Endodermal cell (in vitro differentiated cells): ENCODE measurements around the gene B4GALT5. TPM values are rescaled to one million over a fixed set of nuclear protein-coding genes. Genes with fewer than 3 reads are reported as not detected.
"Not testable (repeated sequence)": the region's sequence is repeated elsewhere in the genome, so short reads cannot be mapped to it uniquely, and the experiment has no call there.

Experiments
- DNase-seq: peaks from one replicate; pipeline ENCODE4 v3.0.0-alpha.2; 2017
- H3K27ac ChIP-seq: 2 replicates; pipeline ENCODE4 v1.5.1; 2013; ENCODE audit warnings: mild to moderate bottlenecking, low read depth, low read length, moderate library complexity
- H3K27me3 ChIP-seq: 2 replicates; pipeline ENCODE4 v1.6.1; 2013; ENCODE audit warnings: mild to moderate bottlenecking, low read length, moderate library complexity; ENCODE audit not compliant: insufficient read depth, control insufficient read depth, poor library complexity, severe bottlenecking
- H3K36me3 ChIP-seq: 2 replicates; pipeline ENCODE4 v1.7.0; 2013; ENCODE audit warnings: mild to moderate bottlenecking, low read length, moderate library complexity; ENCODE audit not compliant: control insufficient read depth, insufficient read depth
- H3K4me1 ChIP-seq: one replicate; pipeline ENCODE4 v1.7.0; 2013; ENCODE audit warnings: low read length; ENCODE audit not compliant: control insufficient read depth, insufficient read depth
- H3K4me3 ChIP-seq: 2 replicates; pipeline ENCODE4 v1.5.1; 2013; ENCODE audit warnings: mild to moderate bottlenecking, low read length, moderate library complexity
- H3K9ac ChIP-seq: 2 replicates; pipeline ENCODE4 v1.6.1; 2013; ENCODE audit warnings: mild to moderate bottlenecking, low read length, moderate library complexity; ENCODE audit not compliant: poor library complexity, severe bottlenecking; ENCODE audit errors: extremely low read depth
- H3K9me3 ChIP-seq: 2 replicates; pipeline ENCODE4 v1.6.1; 2013; ENCODE audit warnings: mild to moderate bottlenecking, low read length, moderate library complexity; ENCODE audit not compliant: control insufficient read depth
- H3K27ac Mint-ChIP-seq: 2 replicates; pipeline ENCODE4 v1.8.0; 2020; ENCODE audit warnings: mixed read lengths
- H3K27me3 Mint-ChIP-seq: 2 replicates; pipeline ENCODE4 v1.8.0; 2021; ENCODE audit warnings: mild to moderate bottlenecking, mixed read lengths; ENCODE audit not compliant: insufficient read depth
- H3K36me3 Mint-ChIP-seq: 2 replicates; pipeline ENCODE4 v1.8.0; 2020; ENCODE audit warnings: low read depth, mixed read lengths
- H3K4me1 Mint-ChIP-seq: 2 replicates; pipeline ENCODE4 v1.8.0; 2020; ENCODE audit warnings: mixed read lengths
- H3K4me3 Mint-ChIP-seq: 2 replicates; pipeline ENCODE4 v1.8.0; 2020; ENCODE audit warnings: mild to moderate bottlenecking, moderate library complexity, mixed read lengths
- H3K9me3 Mint-ChIP-seq: 2 replicates; pipeline ENCODE4 v1.8.0; 2020; ENCODE audit warnings: mild to moderate bottlenecking, mixed read lengths
- WGBS, 2 experiments: methylation state at CpG; one replicate each; pipeline versions ENCODE4 v1.1.5 to v1.1.7; 2013; ENCODE audit warnings: missing lambda C conversion rate in 2 of 2, mixed read lengths in 1 of 2; ENCODE audit not compliant: insufficient coverage in 1 of 2, insufficient read length in 1 of 2; 5-methylcytosine and 5-hydroxymethylcytosine counted together
- total RNA-seq, 2 donors: library from RNA; stranded (reverse); fragmentation: NEBNext Ultra II Directional in 1 of 2; extraction: Animal tissue kit (Norgen Biotek cat#: 25700) in 1 of 2; gene quantifications; 2 replicates in 1 of 2; 3 replicates in 1 of 2; pipeline ENCODE4 v1.2.1, GENCODE V29; 2021
- TF ChIP-seq, protein P1 (sequence below): fragments of 200-600 bp; sonication (generic); conservative IDR thresholded peaks from 2 replicates; pipeline ENCODE4 v1.5.0; 2021; ENCODE audit warnings: antibody characterized with exemption, mild to moderate bottlenecking

Gene B4GALT5
- total RNA-seq, 2 donors from 2014 or later, result 57.0 to 58.8 TPM

DNA sequence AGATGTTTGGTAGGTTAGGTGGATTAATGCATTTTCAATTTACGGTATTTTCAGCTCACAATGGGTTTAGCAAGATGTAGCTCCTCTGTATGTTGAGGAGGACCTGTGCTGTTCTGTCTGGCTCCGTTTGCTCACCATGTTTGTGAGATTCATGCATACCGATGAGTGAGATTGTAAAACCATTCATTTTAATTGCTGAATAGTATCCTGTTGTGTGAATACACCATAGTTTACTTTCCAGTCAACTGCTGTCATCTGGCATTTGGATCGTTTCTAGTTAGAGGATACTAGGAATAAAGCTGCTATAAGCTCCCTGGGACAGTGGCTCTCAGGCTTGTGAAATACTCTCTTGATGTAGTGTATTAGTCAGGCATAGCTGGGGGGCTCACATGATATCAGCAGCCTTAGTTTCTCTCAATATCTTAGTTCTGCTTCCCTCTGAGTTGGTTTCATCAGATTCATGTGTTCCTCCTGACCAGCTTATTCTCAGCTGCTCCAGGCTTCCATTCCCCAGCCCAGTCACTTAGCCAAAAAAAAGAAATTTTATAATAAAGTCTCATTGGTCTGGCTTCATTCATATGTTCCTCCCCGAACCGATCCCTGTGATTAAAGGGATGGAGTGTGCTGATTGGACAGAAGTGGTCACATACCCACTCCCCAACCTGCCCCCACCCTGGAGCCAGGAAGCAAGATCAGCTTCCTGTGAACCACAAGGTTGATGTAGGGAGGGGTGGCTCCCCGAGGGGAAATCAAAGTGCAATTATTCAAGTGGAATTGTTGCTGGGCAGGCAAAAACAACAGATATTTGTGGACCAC lies 10.9 kb upstream of the B4GALT5 start:
- no peak overlapping the region for H3K4me3 Mint-ChIP-seq
- Histone ChIP-seq H3K27me3 (no peaks in the 10 kb centered on the region), H3K36me3 (no peaks in the 10 kb centered on the region), H3K9ac (no peak overlapping the region), H3K27ac (no peak overlapping the region), H3K9me3 (no peaks in the 10 kb centered on the region), H3K4me1 (peaks cover 4% of the 10 kb centered on the region), H3K4me3 (no peak overlapping the region)
- DNase-seq, result no peak
- 79 to 88% methylated on average over 5 of the region's 7 CpGs for WGBS, 2 experiments
- peaks cover 3% of the 10 kb centered on the region for H3K9me3 Mint-ChIP-seq
- H3K36me3 Mint-ChIP-seq, result no peaks in the 10 kb centered on the region
- TF ChIP-seq, protein P1, sequence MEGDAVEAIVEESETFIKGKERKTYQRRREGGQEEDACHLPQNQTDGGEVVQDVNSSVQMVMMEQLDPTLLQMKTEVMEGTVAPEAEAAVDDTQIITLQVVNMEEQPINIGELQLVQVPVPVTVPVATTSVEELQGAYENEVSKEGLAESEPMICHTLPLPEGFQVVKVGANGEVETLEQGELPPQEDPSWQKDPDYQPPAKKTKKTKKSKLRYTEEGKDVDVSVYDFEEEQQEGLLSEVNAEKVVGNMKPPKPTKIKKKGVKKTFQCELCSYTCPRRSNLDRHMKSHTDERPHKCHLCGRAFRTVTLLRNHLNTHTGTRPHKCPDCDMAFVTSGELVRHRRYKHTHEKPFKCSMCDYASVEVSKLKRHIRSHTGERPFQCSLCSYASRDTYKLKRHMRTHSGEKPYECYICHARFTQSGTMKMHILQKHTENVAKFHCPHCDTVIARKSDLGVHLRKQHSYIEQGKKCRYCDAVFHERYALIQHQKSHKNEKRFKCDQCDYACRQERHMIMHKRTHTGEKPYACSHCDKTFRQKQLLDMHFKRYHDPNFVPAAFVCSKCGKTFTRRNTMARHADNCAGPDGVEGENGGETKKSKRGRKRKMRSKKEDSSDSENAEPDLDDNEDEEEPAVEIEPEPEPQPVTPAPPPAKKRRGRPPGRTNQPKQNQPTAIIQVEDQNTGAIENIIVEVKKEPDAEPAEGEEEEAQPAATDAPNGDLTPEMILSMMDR, result no peak
- H3K27me3 Mint-ChIP-seq, result no peaks in the 10 kb centered on the region
- no peak overlapping the region for H3K27ac Mint-ChIP-seq
- H3K4me1 Mint-ChIP-seq, result peaks cover 10% of the 10 kb centered on the region

DNA sequence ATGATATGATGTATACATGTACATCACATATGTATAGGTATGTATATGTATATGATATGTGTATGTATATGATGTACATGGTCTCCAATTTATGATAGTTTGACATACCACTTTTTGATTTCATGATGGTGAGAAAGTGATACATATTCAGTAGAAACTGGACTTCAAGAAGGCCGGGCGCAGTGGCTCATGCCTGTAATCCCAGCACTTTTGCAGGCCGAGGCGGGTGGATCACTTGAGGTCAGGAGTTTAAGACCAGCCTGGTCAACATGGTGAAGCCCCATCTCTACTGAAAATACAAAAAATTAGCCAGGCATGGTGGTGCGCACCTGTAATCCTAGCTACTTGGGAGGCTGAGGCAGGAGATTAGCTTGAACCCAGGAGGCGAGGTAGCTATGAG lies 10.1 kb upstream of the B4GALT5 start:
- not testable (repeated sequence) for H3K9ac ChIP-seq, H3K4me3 ChIP-seq, H3K9me3 Mint-ChIP-seq, H3K27ac Mint-ChIP-seq, H3K36me3 Mint-ChIP-seq, H3K36me3 ChIP-seq, H3K27ac ChIP-seq, H3K4me3 Mint-ChIP-seq, H3K27me3 ChIP-seq, H3K4me1 ChIP-seq, H3K9me3 ChIP-seq, H3K27me3 Mint-ChIP-seq, DNase-seq
- WGBS, 2 experiments, result 97 to 100% methylated on average over 4 to 6 of the region's 6 CpGs
- peaks cover 10% of the 10 kb centered on the region for H3K4me1 Mint-ChIP-seq

DNA sequence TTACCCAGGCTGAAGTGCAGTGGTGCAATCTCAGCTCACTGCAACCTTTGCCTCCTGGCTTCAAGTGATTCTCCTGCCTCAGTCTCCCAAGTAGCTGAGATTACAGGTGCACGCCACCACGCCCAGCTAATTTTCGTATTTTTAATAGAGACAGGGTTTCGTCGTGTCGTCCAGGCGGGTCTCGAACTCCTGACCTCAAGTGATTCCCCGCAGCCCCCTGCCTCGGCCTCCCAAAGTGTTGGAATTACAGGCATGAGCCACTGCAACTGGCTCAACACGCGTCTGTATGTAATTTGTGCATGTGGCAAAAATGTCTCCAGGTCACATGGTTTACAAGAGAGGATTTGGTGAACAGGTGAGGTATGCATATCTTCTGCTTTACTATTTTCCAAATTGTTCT lies 7.6 kb upstream of the B4GALT5 start:
- not testable (repeated sequence) for H3K9ac ChIP-seq, H3K9me3 Mint-ChIP-seq, H3K4me3 Mint-ChIP-seq, H3K4me1 ChIP-seq, H3K27ac Mint-ChIP-seq, H3K36me3 ChIP-seq, H3K27me3 Mint-ChIP-seq, H3K27me3 ChIP-seq, H3K4me3 ChIP-seq, H3K9me3 ChIP-seq, DNase-seq, H3K27ac ChIP-seq, H3K36me3 Mint-ChIP-seq
- peaks cover 10% of the 10 kb centered on the region for H3K4me1 Mint-ChIP-seq
- WGBS, 2 experiments, result 90 to 94% methylated on average over 12 of the region's 12 CpGs

DNA sequence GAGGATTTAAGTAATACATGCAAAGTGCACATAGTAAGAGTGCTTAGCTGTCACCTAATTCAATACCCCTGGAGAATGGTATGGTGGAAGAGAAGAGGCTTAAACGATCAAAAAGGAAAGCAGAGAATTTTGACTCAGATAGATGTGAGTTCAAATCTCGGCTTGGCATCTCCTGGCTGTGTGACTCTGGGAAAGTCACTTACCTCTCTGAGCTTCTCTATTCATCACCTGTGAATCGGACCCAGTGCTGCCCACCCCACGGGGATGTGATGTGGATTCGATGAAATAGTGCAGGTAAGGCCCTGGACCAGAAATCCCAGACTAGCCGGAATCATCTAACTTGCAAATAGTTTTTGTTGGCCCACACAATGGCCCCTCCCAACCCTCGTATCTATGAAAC lies 1.8 kb upstream of the B4GALT5 start:
- H3K27ac Mint-ChIP-seq, result no peak overlapping the region
- H3K27ac ChIP-seq, result no peak overlapping the region
- H3K9me3 ChIP-seq, result no peaks in the 10 kb centered on the region
- no peak for DNase-seq
- TF ChIP-seq, protein P1, result no peak
- peaks cover 3% of the 10 kb centered on the region for H3K36me3 Mint-ChIP-seq
- no peaks in the 10 kb centered on the region for H3K4me1 ChIP-seq
- no peak overlapping the region for H3K4me3 ChIP-seq
- H3K4me1 Mint-ChIP-seq, result peaks cover 18% of the 10 kb centered on the region
- WGBS, 2 experiments, result 94 to 95% methylated on average over 2 to 7 of the region's 7 CpGs
- no peaks in the 10 kb centered on the region for H3K36me3 ChIP-seq
- H3K9ac ChIP-seq, result no peak overlapping the region
- no peak overlapping the region for H3K4me3 Mint-ChIP-seq
- H3K27me3 ChIP-seq, result no peaks in the 10 kb centered on the region
- H3K27me3 Mint-ChIP-seq, result no peaks in the 10 kb centered on the region
- no peaks in the 10 kb centered on the region for H3K9me3 Mint-ChIP-seq
